GM08714 (cell line): Measurements from ENCODE around the gene NEK6.

Experiments used
- H3K4me3 ChIP-seq: fragments of 200-500 bp; sonication (Bioruptor generic); 2 replicates; pipeline ENCODE4 v1.5.1; 2014; ENCODE audit warnings: mild to moderate bottlenecking, low read length, inconsistent platforms
- ZNF274 ChIP-seq: IDR thresholded peaks from 2 replicates; pipeline ENCODE4 v1.6.1; 2012; ENCODE audit warnings: mild to moderate bottlenecking, low read depth, low read length

The NEK6 gene

DNA sequence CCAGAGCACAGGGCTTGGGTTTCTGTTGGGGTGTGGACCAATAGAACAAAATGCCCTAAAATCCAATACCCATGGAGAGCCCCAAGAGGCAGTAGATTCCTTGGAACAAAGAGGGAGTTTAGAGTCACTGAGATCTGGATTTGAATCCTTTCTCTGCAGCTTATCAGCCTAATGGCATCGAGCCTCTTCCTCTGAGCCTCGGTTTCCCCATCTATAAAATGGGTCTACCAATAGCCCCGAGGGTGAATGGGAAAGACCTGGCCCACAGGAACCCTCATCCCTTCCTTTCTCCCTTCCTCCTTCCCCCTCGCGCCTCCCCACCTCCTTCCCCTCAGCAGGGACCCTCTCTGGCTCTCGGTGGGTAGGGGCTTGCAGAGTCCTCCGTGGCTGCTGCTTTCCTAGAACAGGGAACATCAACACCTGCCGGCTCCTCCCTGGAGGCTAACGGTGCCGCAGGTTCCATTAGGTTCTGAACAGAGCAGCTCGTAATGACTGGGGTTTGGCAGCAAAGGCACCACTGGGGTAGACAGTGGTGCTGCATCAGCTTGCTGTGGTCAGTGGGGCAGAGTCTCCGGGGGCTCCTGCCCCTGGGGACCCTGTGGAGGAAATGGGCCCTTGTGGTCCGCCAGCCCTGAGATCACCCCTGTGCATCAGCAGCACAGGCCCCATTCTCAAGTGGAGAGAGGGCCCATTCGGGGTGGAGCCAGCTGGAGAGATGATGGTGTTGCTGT, 40.3 kb downstream of the NEK6 start:
- TF ChIP-seq ZNF274: no peak
- no peak overlapping the region for H3K4me3 ChIP-seq

DNA sequence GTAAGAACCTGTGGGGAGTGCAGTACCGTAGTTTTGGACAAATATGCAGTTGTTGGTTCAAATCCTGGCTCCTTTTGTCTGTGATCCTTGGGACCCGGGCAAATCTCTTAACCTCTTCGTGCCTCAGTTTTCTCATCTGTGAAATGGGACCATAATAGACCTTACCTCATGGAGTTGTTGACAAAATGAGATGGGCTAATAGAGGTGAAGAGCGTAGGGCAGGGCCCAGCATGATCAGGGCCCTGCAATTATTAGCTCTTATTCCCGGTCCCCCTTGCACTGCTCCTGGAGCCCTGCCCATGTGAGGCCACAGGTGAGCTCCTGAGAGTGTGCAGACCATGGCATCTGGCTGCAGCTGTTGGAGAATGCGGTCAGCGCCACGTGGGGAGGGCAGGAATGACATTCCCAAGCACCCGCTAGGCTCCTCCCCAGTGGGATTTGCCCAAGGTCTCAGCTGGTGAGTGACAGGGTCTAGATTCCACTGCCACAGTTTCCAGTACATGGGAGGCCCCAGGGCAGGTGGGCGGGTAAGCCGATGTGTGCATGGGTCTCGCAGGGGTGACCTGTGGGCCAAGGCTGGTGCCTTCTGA, 41.0 kb downstream of the NEK6 start:
- no peak for TF ChIP-seq ZNF274
- H3K4me3 ChIP-seq: no peak overlapping the region

DNA sequence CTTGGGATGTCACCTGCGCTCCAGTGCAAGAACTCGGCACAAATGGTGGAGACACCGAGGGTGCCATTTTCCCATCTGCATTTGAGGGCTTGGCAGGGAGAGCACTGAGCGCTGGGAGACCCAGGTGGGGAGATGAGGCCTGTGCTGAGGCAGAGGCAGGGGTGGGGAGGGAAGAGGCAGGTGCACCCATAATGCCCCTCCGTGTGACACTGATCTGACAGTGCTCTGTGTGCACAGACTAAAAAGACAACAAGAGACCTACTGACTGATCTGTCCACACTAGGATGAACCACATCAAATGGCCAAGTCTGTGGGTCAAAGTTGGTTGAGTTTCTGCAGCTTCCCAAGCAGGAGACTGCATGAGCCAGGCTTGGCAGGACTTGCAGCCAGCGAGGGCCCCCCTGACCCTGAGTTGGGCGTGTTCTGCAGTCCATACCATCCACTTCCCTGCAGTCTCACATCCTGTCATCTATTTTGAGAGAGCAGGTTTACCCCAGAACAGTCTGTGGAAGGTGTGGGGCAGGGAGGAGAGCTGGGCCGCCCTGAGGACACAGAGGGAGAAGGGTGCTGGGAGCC, 41.9 kb downstream of the NEK6 start:
- H3K4me3 ChIP-seq: no peak overlapping the region
- TF ChIP-seq ZNF274: no peak

DNA sequence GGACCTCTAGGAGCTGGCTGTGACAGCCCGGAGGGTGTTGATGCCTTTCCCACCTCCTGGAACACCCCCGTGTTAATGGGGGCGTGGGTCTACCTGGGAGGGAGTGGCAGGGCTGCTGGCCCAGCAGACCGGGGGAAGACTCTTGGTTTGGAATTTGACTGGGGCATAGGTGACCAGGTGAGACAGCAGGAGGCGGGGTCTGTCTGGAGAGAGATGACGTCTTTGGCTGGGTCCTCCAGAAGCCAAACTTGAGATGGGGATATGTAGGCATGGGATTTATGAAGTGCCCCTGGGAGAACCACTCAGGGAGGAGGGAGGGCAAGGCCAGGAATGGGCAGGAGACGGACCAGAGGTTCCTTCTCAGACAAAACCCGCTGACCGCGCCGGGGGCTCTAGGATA, 42.6 kb downstream of the NEK6 start:
- no peak overlapping the region for H3K4me3 ChIP-seq
- TF ChIP-seq ZNF274: no peak

DNA sequence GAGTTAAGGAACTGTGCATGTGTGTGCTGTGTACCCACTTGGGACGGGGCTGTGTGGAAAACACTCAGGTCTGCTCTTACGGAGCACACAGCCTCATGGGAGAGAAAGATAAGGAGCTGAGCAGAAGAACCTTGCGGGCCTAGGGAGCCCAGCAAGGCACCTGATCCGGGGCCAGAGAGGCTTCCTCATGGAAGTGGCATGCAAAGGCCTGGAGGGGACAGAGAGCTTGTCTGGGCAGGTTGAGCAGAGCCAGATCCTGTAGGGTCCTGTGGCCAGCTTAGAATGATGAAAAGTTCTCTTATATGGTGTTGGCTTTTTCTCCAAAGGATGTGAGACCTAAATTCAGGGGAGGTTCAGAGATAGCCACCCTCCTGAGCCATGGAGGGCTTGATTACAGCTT, 45.2 kb downstream of the NEK6 start:
- H3K4me3 ChIP-seq: no peak overlapping the region
- TF ChIP-seq ZNF274: no peak

DNA sequence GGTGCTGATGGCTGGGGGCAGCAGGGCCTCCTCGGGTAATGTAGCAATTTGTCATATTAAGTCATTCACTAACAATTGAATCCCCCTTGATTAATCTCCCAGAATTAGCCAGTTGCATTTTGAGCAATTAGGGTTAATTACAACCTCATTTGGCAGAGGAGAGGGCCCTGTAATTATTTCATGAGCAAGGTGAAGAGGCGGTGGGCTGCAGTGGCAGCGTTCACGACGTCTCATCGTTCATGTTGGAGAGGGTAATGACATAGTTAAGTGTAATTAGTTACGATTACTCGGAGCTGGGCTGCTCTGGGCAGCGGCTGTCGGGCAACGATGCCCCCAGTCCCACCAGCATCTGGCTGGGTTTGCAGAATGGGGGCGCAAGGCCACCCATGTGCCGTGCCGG, 46.0 kb downstream of the NEK6 start:
- no peak for TF ChIP-seq ZNF274
- H3K4me3 ChIP-seq: no peak overlapping the region

DNA sequence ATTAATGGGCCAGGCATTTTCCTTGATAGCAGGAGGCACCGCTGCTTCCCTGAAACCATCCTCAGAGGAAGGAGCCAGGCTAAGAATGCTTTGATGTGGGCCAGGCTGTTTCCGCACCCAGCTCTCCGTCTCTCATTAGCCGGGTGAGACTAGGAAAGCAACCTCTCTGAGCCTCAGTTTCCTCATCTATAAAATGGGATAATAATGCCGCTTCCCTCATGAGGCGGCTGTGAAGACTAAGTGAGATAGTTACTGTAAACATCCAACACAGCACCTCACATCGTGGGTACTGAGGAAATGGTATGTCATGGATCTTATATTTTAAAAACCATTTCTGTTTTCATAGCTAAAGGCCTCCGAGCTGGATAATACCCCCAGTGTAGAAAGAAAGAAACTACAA, 46.5 kb downstream of the NEK6 start:
- no peak for TF ChIP-seq ZNF274

DNA sequence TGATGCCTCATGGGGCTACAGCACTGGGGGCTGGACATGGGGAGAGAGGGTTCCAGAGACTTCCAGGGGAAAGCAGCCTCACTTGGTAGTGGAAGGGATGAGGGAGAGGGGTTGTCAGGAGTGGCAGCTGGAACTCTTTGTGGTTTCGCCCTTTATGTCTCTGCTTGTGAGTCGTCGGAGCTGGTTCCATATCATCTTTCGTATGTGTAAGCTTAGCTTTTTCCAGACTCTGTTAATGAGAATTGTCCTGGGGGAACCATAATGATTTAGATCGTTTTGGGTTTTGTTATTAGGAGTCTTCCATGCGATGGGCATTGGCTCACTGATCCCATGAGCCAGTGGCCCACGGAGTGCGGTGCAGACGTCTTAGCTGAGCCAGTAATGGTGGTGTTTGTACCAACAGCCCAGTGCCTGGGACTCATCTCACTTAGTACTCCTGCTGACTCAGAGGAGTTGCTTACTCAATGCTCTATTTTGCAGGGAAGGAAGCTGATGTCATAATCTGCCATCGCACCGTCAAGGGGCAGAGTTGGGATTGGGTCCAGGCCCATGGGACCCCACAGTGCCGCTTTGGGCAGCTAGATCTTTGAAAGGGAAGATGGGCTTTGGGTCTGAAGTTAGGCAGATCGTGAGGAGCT, 48.5 kb downstream of the NEK6 start:
- no peak overlapping the region for H3K4me3 ChIP-seq
- TF ChIP-seq ZNF274: no peak

More for the DNA sequence above, 46.5 kb downstream of the NEK6 start:
- H3K4me3 ChIP-seq: no peak overlapping the region

DNA sequence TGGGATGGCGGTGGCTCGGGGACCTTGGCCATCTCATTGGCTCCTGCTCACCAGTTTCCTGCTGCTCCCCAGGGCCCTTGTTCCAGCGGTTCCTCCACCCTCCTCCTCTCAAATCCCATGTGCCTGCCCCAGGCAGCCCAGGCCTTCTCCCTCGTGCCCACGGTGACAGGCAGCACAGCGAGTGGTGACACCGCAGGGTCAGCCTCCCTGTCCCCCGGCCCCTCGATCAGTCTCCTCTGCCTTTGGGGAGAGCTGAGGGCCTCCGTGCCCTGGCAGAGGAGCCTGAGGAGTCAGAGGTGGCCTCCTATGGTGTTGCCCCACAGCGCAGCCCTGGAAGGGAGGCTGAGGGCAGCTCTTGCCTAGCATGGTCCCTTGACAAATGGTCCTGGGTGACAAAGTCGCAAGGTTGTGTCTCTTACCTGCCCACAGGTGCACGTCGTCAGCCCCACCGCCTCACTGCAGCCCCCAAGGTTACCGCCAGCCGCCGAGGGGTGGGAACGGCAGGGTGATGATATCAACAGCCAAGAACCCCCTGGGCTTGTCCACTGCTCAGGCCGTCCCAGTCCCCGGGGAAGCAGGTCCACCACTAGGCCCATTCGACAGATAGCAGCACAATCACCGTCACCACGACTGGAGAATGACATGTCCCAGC, 49.8 kb downstream of the NEK6 start:
- no peak for TF ChIP-seq ZNF274

DNA sequence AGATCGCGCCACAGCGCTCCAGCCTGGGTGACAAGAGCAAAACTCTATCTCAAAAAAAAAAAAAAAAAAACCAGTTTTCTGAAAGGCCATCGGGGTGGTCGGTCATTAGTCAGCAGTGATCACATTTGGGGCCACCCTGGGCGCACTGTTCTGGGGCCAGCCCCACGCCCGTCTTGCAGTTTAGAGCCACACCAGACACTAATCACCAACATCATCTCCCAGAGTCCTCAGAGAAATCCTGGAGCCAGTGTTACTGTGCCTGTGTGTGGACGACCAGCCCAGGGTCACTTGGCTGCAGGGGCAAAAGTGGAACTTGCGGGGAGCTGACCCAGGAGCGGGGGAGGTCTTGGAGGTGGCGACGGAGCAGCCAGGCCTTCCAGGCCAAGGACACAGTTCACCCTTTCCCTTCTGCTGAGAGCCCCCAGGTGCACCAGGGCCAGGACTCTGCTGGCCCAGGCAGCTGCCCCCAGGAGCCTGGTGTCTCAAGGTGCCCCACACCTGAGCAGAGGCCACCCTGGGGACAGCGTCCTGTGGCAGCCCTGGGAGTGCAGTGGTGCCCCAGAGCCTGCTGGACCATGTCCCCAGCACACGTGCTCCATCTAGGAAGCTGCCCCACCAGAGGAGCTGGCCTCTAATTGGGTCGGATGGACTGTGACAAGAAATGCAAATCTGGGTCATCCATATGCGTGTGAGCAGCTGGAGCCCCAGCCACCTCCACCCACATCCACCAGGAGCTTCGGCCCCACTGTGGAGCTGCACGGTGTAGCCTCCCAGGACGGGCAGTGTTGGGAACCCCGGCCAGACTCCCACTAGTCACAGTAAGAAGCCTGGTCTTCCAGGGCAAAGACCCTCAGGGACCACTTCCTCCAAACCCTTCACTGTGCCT, 51.1 kb downstream of the NEK6 start:
- H3K4me3 ChIP-seq: no peak overlapping the region

More for the DNA sequence above, 49.8 kb downstream of the NEK6 start:
- no peak overlapping the region for H3K4me3 ChIP-seq

DNA sequence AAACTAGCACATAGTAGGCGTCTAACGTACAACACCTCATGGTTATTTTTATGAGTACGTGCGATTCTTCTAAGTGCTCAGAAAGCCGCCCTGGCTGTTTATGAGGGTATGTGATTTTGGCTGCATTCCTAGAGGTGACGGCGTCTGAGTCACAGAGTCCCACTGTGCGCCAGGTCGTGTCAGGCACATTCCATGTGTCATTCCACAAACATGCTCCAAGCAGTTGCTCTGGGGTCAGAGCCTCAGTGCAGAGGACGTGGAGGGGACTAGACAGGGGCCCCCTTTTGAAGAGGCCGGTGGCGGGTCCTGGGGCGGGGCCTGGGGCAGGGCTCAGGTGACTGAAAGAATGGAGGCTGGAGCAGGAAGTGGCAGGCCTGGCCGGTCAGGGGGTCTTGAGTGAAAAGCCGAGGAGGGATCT, 51.9 kb downstream of the NEK6 start:
- TF ChIP-seq ZNF274: no peak
- H3K4me3 ChIP-seq: no peak overlapping the region

More for the DNA sequence above, 51.1 kb downstream of the NEK6 start:
- no peak for TF ChIP-seq ZNF274

DNA sequence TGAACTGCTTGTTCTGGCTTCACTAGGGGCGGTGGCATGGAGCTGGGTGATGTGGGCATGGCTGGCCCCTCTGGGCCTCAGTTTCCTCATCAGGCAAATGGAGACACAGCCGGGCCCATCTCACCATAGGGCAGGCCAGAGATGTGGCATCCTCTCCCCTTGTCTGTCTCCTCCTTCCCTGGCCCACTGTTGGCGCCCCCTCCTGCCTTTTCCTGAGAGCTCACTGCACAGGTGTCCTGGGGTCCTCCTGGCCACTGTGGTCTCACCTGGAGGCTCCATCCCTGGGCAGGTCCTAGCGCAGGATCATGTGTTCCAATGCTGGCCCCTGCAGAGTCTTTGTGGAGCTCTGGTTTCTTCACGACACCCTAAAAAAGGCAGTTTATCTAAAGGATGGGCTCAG, 53.5 kb downstream of the NEK6 start:
- no peak overlapping the region for H3K4me3 ChIP-seq
- no peak for TF ChIP-seq ZNF274
